Chondrocyte (in vitro differentiated cells): ENCODE results near the gene CCR9. TPM values are rescaled to one million over a fixed set of nuclear protein-coding genes. Genes with fewer than 3 reads are reported as not detected.

Experiments used
- DNase-seq: peaks from one replicate; pipeline ENCODE4 v3.0.0; 2021; ENCODE audit warnings: mixed read lengths, low spot score
- H3K27ac Mint-ChIP-seq: one replicate; pipeline ENCODE4 v1.8.0; 2021; ENCODE audit warnings: mild to moderate bottlenecking, moderate library complexity, mixed read lengths; ENCODE audit not compliant: unreplicated experiment
- H3K27me3 Mint-ChIP-seq: 2 replicates; pipeline ENCODE4 v1.8.0; 2021; ENCODE audit warnings: low read depth, mixed read lengths
- H3K36me3 Mint-ChIP-seq: 2 replicates; pipeline ENCODE4 v1.8.0; 2021; ENCODE audit warnings: low read depth, mixed read lengths
- H3K4me1 Mint-ChIP-seq: 2 replicates; pipeline ENCODE4 v1.8.0; 2021; ENCODE audit warnings: low read depth, mild to moderate bottlenecking, mixed read lengths
- H3K4me3 Mint-ChIP-seq: one replicate; pipeline ENCODE4 v1.8.0; 2021; ENCODE audit warnings: mild to moderate bottlenecking, moderate library complexity, mixed read lengths; ENCODE audit not compliant: unreplicated experiment
- H3K9me3 Mint-ChIP-seq: 2 replicates; pipeline ENCODE4 v1.8.0; 2021; ENCODE audit warnings: low read depth, mixed read lengths
- CTCF ChIP-seq: fragments of 200-600 bp; sonication (generic); IDR thresholded peaks from 2 replicates; pipeline ENCODE4 v1.5.0; 2021; ENCODE audit warnings: antibody characterized with exemption, mild to moderate bottlenecking, moderate library complexity
- total RNA-seq: library from RNA; stranded (reverse); gene quantifications from 3 replicates; pipeline ENCODE4 v1.2.1, GENCODE V29; 2021

Gene CCR9
- total RNA-seq, 1 donor from 2014 or later: not detected

- peaks cover 6% of the 10 kb centered on the region for H3K9me3 Mint-ChIP-seq
- TF ChIP-seq CTCF: no peak
- H3K27me3 Mint-ChIP-seq: no peaks in the 10 kb centered on the region
- H3K4me3 Mint-ChIP-seq: no peak within 1 kb of the TSS
- H3K36me3 Mint-ChIP-seq: peaks cover 15% of the 10 kb centered on the region
- H3K27ac Mint-ChIP-seq: no peak within 1 kb of the TSS
- DNase-seq: no peak
- peaks cover 7% of the 10 kb centered on the region for H3K4me1 Mint-ChIP-seq
Observed at GRCh38 chr3:45943207-45943846, 57.0 kb downstream of the CCR9 start, which contains the start of gene CXCR6. CXCR6 (plus strand) TSS chr3:45943464; CDS start chr3:45946482, 3,018 bp downstream.

- no peak for TF ChIP-seq CTCF
- Mint-ChIP-seq H3K27me3 (no peaks in the 10 kb centered on the region), H3K27ac (no peak overlapping the region)
Observed at GRCh38 chr3:45944830-45945620, 58.7 kb downstream of the CCR9 start.

GRCh38 chr3:45946307-45946706 is 60.0 kb downstream of the CCR9 start:
- H3K9me3 Mint-ChIP-seq: no peaks in the 10 kb centered on the region
- no peak for TF ChIP-seq CTCF
- no peaks in the 10 kb centered on the region for H3K4me1 Mint-ChIP-seq
- no peak overlapping the region for H3K4me3 Mint-ChIP-seq
- no peak overlapping the region for H3K27ac Mint-ChIP-seq
- H3K27me3 Mint-ChIP-seq: no peaks in the 10 kb centered on the region
- peaks cover 15% of the 10 kb centered on the region for H3K36me3 Mint-ChIP-seq
- no peak for DNase-seq

More at GRCh38 chr3:45944830-45945620, 58.7 kb downstream of the CCR9 start:
- Mint-ChIP-seq H3K4me1 (no peaks in the 10 kb centered on the region), H3K36me3 (peaks cover 18% of the 10 kb centered on the region), H3K9me3 (peaks cover 6% of the 10 kb centered on the region), H3K4me3 (no peak overlapping the region)
- DNase-seq: no peak

GRCh38 chr3:45946875-45947274 is 60.5 kb downstream of the CCR9 start:
- Mint-ChIP-seq H3K9me3 (no peaks in the 10 kb centered on the region), H3K4me1 (no peaks in the 10 kb centered on the region), H3K27me3 (no peaks in the 10 kb centered on the region), H3K36me3 (peaks cover 18% of the 10 kb centered on the region), H3K27ac (no peak overlapping the region), H3K4me3 (no peak overlapping the region)
- no peak for TF ChIP-seq CTCF
- DNase-seq: no peak

GRCh38 chr3:45947361-45947760 is 61.0 kb downstream of the CCR9 start:
- Mint-ChIP-seq H3K9me3 (no peaks in the 10 kb centered on the region), H3K4me1 (no peaks in the 10 kb centered on the region), H3K4me3 (no peak overlapping the region), H3K27ac (no peak overlapping the region), H3K27me3 (no peaks in the 10 kb centered on the region), H3K36me3 (peaks cover 21% of the 10 kb centered on the region)
- TF ChIP-seq CTCF: no peak
- DNase-seq: no peak
